Measurements from ENCODE around the gene RAX2. TPM values are rescaled to one million over a fixed set of nuclear protein-coding genes. Genes with fewer than 3 reads are reported as not detected.

The RAX2 gene
- total and polyA plus RNA-seq, 2 donors (not counting 3 experiments of a cell fraction or from before 2014, with no cell fraction given): not detected

DNA sequence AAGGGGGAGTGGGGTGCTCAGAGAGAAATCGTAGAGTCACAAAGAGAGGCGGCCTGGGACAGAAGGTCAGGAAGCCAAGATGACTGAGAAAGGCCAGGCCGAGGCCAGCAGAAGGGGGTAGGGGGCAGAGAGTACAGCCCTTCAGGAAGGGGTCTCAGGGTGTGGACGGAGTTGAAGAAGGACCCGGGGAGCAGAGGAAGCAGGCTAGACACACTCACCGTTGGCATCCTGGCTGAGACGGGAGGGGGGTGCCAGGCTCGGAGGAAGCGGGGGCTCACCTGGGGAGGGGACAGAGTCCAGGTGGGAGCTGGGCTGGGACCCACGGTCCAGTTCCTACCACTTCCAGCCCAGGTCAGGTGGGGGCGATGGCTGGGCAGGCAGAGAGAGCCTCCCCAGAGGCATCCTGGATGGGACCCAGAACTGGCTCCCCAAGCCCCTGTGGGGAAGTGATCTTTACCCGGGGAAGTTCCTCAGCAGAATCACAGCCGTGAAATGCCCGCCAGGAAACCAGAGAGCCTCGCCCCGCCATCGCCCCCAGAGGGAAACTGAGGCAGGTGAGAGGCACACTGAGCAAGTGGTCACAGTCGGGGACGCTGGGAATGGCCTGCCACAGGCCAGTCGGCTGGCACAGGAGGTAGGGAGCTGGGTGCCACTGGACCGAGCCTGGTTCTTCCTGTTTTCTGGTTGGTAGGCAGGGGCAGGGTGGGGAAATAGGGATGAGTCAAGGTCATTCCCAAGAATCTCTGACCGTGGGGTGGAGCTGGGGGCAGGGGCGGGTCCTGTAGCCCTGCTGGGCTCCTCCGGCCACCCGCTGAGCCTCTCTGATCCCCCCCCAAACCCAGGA lies 12.8 kb upstream of the RAX2 start:
- Histone ChIP-seq H4K20me1 (replicated peaks; ENCODE audit: control insufficient read depth, extremely low read depth, insufficient read depth, low read length) (no peaks in the 10 kb centered on the region), H3K27me3 (ENCODE audit: control insufficient read depth in 2 of 2, insufficient read depth in 2 of 2, low read length in 2 of 2) (peaks cover 8 to 9% of the 10 kb centered on the region in 2 experiments), H3K79me2 (ENCODE audit: control insufficient read depth, insufficient read depth, low read length) (no peaks in the 10 kb centered on the region), H3K4me3 (replicated peaks in 1 of 3; ENCODE audit: insufficient read depth in 1 of 3, low read depth in 1 of 3, low read length in 3 of 3) (no peak overlapping the region), H3K9me1 (replicated peaks; ENCODE audit: control insufficient read depth, extremely low read depth, insufficient read depth, low read length) (no peaks in the 10 kb centered on the region), H3K9me3 (replicated peaks; ENCODE audit: control insufficient read depth, insufficient read depth, low read length) (peaks cover 2% of the 10 kb centered on the region), H2AFZ (ENCODE audit: low read depth, low read length) (no peak overlapping the region), H3K27ac (ENCODE audit: insufficient read depth, low read depth, low read length) (no peak overlapping the region), H3K9ac (replicated peaks; ENCODE audit: extremely low read depth, insufficient read depth, low read length) (no peak overlapping the region), H3K4me1 (ENCODE audit: control insufficient read depth, extremely low read depth, insufficient read depth, low read length) (no peaks in the 10 kb centered on the region), H3K4me2 (ENCODE audit: insufficient read depth, low read length) (no peak overlapping the region), H3K36me3 (ENCODE audit: control insufficient read depth in 2 of 2, extremely low read depth in 1 of 2, insufficient read depth in 2 of 2, low read length in 2 of 2) (no peaks in the 10 kb centered on the region)
- TF ChIP-seq GATA2 (IDR thresholded peaks at IDR 0.05; ENCODE audit: insufficient read depth, insufficient read length, low read depth, low read length) (no peak), EZH2 (IDR thresholded peaks at IDR 0.05; ENCODE audit: borderline replicate concordance, low read depth, low read length, severe bottlenecking) (no peak), POLR2AphosphoS5 (IDR thresholded peaks at IDR 0.05; ENCODE audit: insufficient read depth, low read depth, low read length) (no peak), MAX (IDR thresholded peaks at IDR 0.05; ENCODE audit: insufficient read depth, insufficient read length) (no peak), FOS (IDR thresholded peaks at IDR 0.05; ENCODE audit: borderline replicate concordance, insufficient read depth, low read length) (no peak), POLR2A (IDR thresholded peaks at IDR 0.05; ENCODE audit: low read depth, low read length) (no peak), JUN (IDR thresholded peaks at IDR 0.05; ENCODE audit: borderline replicate concordance, insufficient read depth, insufficient read length, low read depth) (no peak), MYC (IDR thresholded peaks at IDR 0.05; ENCODE audit: low read depth, low read length) (no peak), CTCF (IDR thresholded peaks at IDR 0.05; ENCODE audit: extremely low read depth in 1 of 2, insufficient read depth in 1 of 2, low read depth in 1 of 2, low read length in 2 of 2) (no peak)
- intact Hi-C loops (cut with micrococcal nuclease): no loop called here
- DNase-seq (ENCODE audit: low read depth, low spot score) (no peak), FAIRE-seq (no peak)
- dilution Hi-C loops (cut with MboI; ENCODE audit: extremely low pct_ligation_motif_present, low sequenced_read_pairs): no loop called here
- no TSS peak for BruUV-seq (replicated peaks)
- ChIA-PET POLR2A (no interaction called here), CTCF (no interaction called here)
